ENCODE results near the gene SPRED2. TPM values are rescaled to one million over a fixed set of nuclear protein-coding genes. Genes with fewer than 3 reads are reported as not detected.

Gene SPRED2
- total RNA-seq, 4 donors from 2014 or later, result 21.9 to 28.8 (median 25.5) TPM

GRCh38 chr2:65390134-65390533 lies 42.3 kb downstream of the SPRED2 start:
- Histone ChIP-seq H3K4me3 (no peak overlapping the region), H3K27me3 (no peaks in the 10 kb centered on the region), H3K27ac (no peak overlapping the region), H3K36me3 (no peaks in the 10 kb centered on the region), H3K9me3 (no peaks in the 10 kb centered on the region), H3K4me1 (peaks cover 0 to 57% (median 4%) of the 10 kb centered on the region in 4 donors)
- TF ChIP-seq POLR2A (IDR thresholded peaks at IDR 0.05) (no peak), EP300 (IDR thresholded peaks at IDR 0.05) (no peak), CTCF (IDR thresholded peaks at IDR 0.05) (no peak)
- no peak for DNase-seq (ENCODE audit: low spot score in 2 of 2)
- WGBS, 2 donors, result 64 to 71% methylated on average over 6 of the region's 6 CpGs

GRCh38 chr2:65389476-65389875 lies 42.9 kb downstream of the SPRED2 start:
- no peak overlapping the region for H3K4me3 ChIP-seq
- DNase-seq (ENCODE audit: low spot score in 2 of 2), result no peak
- no peaks in the 10 kb centered on the region for H3K27me3 ChIP-seq
- TF ChIP-seq EP300 (IDR thresholded peaks at IDR 0.05) (no peak), CTCF (IDR thresholded peaks at IDR 0.05) (no peak), POLR2A (IDR thresholded peaks at IDR 0.05) (no peak)
- peaks cover 0 to 57% (median 5%) of the 10 kb centered on the region in 4 donors for H3K4me1 ChIP-seq
- no peak overlapping the region for H3K27ac ChIP-seq
- no peaks in the 10 kb centered on the region for H3K9me3 ChIP-seq
- WGBS, 2 donors, result 62 to 73% methylated on average over 1 of the region's 1 CpG
- no peaks in the 10 kb centered on the region for H3K36me3 ChIP-seq

- Histone ChIP-seq H3K27ac (no peak overlapping the region), H3K9me3 (no peaks in the 10 kb centered on the region), H3K4me3 (no peak overlapping the region), H3K27me3 (no peaks in the 10 kb centered on the region), H3K36me3 (no peaks in the 10 kb centered on the region), H3K4me1 (peaks cover 0 to 57% (median 7%) of the 10 kb centered on the region in 4 donors)
- TF ChIP-seq POLR2A (IDR thresholded peaks at IDR 0.05) (no peak), EP300 (IDR thresholded peaks at IDR 0.05) (no peak), CTCF (IDR thresholded peaks at IDR 0.05) (no peak)
- 42 to 60% methylated on average over 3 of the region's 3 CpGs for WGBS, 2 donors
- no peak for DNase-seq (ENCODE audit: low spot score in 2 of 2)
These were observed 43.6 kb downstream of the SPRED2 start for GRCh38 chr2:65388596-65389390.

GRCh38 chr2:65388051-65388531 lies 44.3 kb downstream of the SPRED2 start:
- 86 to 89% methylated on average over 16 of the region's 16 CpGs for WGBS, 2 donors
- H3K27me3 ChIP-seq, result no peaks in the 10 kb centered on the region
- TF ChIP-seq POLR2A (IDR thresholded peaks at IDR 0.05) (no peak), EP300 (IDR thresholded peaks at IDR 0.05) (no peak), CTCF (IDR thresholded peaks at IDR 0.05) (no peak)
- peaks cover 3 to 63% (median 13%) of the 10 kb centered on the region in 4 donors for H3K4me1 ChIP-seq
- no peak for DNase-seq (ENCODE audit: low spot score in 2 of 2)
- H3K4me3 ChIP-seq, result no peak overlapping the region
- H3K27ac ChIP-seq, result no peak overlapping the region
- H3K9me3 ChIP-seq, result no peaks in the 10 kb centered on the region
- H3K36me3 ChIP-seq, result no peaks in the 10 kb centered on the region

GRCh38 chr2:65386989-65387388 lies 45.4 kb downstream of the SPRED2 start:
- Histone ChIP-seq H3K9me3 (no peaks in the 10 kb centered on the region), H3K4me1 (peaks cover 4 to 68% (median 24%) of the 10 kb centered on the region in 4 donors), H3K36me3 (no peaks in the 10 kb centered on the region), H3K27ac (no peak overlapping the region), H3K4me3 (no peak overlapping the region), H3K27me3 (no peaks in the 10 kb centered on the region)
- DNase-seq (ENCODE audit: low spot score in 2 of 2), result no peak
- TF ChIP-seq POLR2A (IDR thresholded peaks at IDR 0.05) (no peak), EP300 (IDR thresholded peaks at IDR 0.05) (no peak), CTCF (IDR thresholded peaks at IDR 0.05) (no peak)
- WGBS, 2 donors, result 84 to 87% methylated on average over 4 of the region's 4 CpGs

Data from tibial nerve (tissue), 4 donors.